ENCODE results near the gene OSMR. TPM values are rescaled to one million over a fixed set of nuclear protein-coding genes. Genes with fewer than 3 reads are reported as not detected.
A peak's percentile ranks its signal among the peaks of the same experiment; 100 is the strongest.

OSMR gene
- total RNA-seq, 6 donors from 2014 or later: 52.9 to 123 (median 72.2) TPM

- peak overlapping the region in 3 of 4 donors; percentile 9 to 75 (median 13) for H3K27ac ChIP-seq
- H3K4me3 ChIP-seq: no peak overlapping the region
- H3K27me3 ChIP-seq: no peaks in the 10 kb centered on the region
- TF ChIP-seq EP300 (IDR thresholded peaks at IDR 0.05) (no peak), CTCF (IDR thresholded peaks at IDR 0.05) (no peak), POLR2A (IDR thresholded peaks at IDR 0.05) (no peak), POLR2AphosphoS5 (IDR thresholded peaks at IDR 0.05) (peak in 1 of 2 donors; percentile 11)
- no peaks in the 10 kb centered on the region for H3K36me3 ChIP-seq
- 51 to 70% methylated on average over 3 of the region's 3 CpGs for WGBS, 2 donors
- no peaks in the 10 kb centered on the region for H3K9me3 ChIP-seq
- peak; percentile 19 to 23 for ATAC-seq (ENCODE audit: low FRiP score in 2 of 2)
- DNase-seq: no peak
- H3K4me1 ChIP-seq: peaks cover 0 to 18% (median 16%) of the 10 kb centered on the region in 4 donors
Measured at GRCh38 chr5:38800515-38800914, 45.3 kb upstream of the OSMR start.

DNA sequence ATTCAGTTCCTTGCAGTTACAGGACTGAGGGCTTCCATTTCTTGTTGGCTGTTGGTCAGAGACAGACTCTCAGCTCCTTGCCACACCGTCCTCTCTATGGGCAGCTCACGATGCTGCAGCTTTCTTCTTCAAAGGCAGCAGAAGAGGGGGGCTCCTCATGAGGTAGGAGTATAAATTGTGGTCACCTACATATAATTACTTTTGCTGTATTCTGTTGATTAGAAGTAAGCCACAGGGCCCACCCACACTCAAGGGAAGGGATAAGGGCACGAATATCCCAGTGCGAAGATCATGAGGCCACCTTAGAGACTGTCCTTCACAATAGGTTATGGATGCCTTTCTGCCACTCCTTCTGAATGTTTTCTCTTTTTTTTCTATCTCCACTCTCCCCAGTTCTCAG is 43.7 kb upstream of the OSMR start:
- Histone ChIP-seq H3K36me3 (no peaks in the 10 kb centered on the region), H3K27me3 (no peaks in the 10 kb centered on the region), H3K4me1 (peaks cover 2 to 10% (median 8%) of the 10 kb centered on the region in 4 donors), H3K27ac (no peak overlapping the region), H3K9me3 (no peaks in the 10 kb centered on the region), H3K4me3 (no peak overlapping the region)
- no peak for ATAC-seq (ENCODE audit: low FRiP score in 2 of 2)
- TF ChIP-seq CTCF (IDR thresholded peaks at IDR 0.05): no peak
- TF ChIP-seq POLR2AphosphoS5 (IDR thresholded peaks at IDR 0.05): no peak
- TF ChIP-seq EP300 (IDR thresholded peaks at IDR 0.05): no peak
- TF ChIP-seq POLR2A (IDR thresholded peaks at IDR 0.05): no peak
- 91% methylated on average over 4 of the region's 4 CpGs for WGBS, 2 donors
- no peak for DNase-seq

GRCh38 chr5:38803246-38803645 is 42.6 kb upstream of the OSMR start:
- ATAC-seq (ENCODE audit: low FRiP score in 2 of 2): no peak
- 69 to 79% methylated on average over 6 of the region's 6 CpGs for WGBS, 2 donors
- H3K27ac ChIP-seq: no peak overlapping the region
- peaks cover 0 to 18% (median 14%) of the 10 kb centered on the region in 4 donors for H3K4me1 ChIP-seq
- no peak for DNase-seq
- no peak overlapping the region for H3K4me3 ChIP-seq
- TF ChIP-seq POLR2A (IDR thresholded peaks at IDR 0.05) (no peak), EP300 (IDR thresholded peaks at IDR 0.05) (no peak), POLR2AphosphoS5 (IDR thresholded peaks at IDR 0.05) (no peak), CTCF (IDR thresholded peaks at IDR 0.05) (no peak)
- H3K36me3 ChIP-seq: no peaks in the 10 kb centered on the region
- no peaks in the 10 kb centered on the region for H3K27me3 ChIP-seq
- no peaks in the 10 kb centered on the region for H3K9me3 ChIP-seq

DNA sequence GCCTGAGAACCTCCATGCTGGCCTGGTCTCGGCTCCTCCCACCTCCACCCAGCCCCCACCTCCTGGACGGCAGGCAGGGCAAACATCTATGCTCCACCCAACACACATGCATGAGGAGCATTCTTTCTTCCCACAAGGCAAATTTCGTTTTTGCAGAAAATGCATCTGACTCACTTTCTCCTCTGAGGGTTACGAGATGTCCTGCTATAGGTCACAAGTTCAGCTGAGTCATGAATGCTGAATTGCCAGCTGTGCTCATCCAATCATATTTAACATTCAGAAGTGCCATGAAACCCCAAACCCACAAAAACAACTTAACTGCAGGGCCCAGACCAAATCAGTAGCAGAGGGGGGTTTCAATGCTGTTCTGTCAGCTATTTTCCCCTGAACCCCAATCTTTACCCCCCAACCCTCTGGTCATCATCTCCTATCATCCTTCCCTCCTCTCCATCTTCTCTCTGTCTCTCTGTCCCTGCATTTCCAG is 39.0 kb upstream of the OSMR start:
- ATAC-seq (ENCODE audit: low FRiP score in 2 of 2): peak in 1 of 2 donors; percentile 60
- 49 to 55% methylated on average over 3 to 4 of the region's 4 CpGs for WGBS, 2 donors
- TF ChIP-seq EP300 (IDR thresholded peaks at IDR 0.05): no peak
- peak in 1 of 2 donors; percentile 64 for TF ChIP-seq POLR2AphosphoS5 (IDR thresholded peaks at IDR 0.05)
- no peaks in the 10 kb centered on the region for H3K9me3 ChIP-seq
- H3K4me3 ChIP-seq: no peak overlapping the region
- DNase-seq: no peak
- peaks cover 12 to 36% (median 23%) of the 10 kb centered on the region in 4 donors for H3K4me1 ChIP-seq
- no peaks in the 10 kb centered on the region for H3K27me3 ChIP-seq
- H3K36me3 ChIP-seq: no peaks in the 10 kb centered on the region
- H3K27ac ChIP-seq: peak overlapping the region in 3 of 4 donors; percentile 8 to 46 (median 21)

- Histone ChIP-seq H3K27me3 (no peaks in the 10 kb centered on the region), H3K4me1 (peaks cover 12 to 36% (median 23%) of the 10 kb centered on the region in 4 donors), H3K36me3 (no peaks in the 10 kb centered on the region), H3K27ac (peak overlapping the region in 3 of 4 donors; percentile 8 to 46 (median 21)), H3K4me3 (no peak overlapping the region), H3K9me3 (no peaks in the 10 kb centered on the region)
- no peak for TF ChIP-seq CTCF (IDR thresholded peaks at IDR 0.05)
- TF ChIP-seq POLR2AphosphoS5 (IDR thresholded peaks at IDR 0.05): peak; percentile 39 to 87
- TF ChIP-seq EP300 (IDR thresholded peaks at IDR 0.05): peak in 3 of 4 donors; percentile 30 to 61 (median 51)
- TF ChIP-seq POLR2A (IDR thresholded peaks at IDR 0.05): no peak
- no peak for ATAC-seq (ENCODE audit: low FRiP score in 2 of 2)
- WGBS, 2 donors: 39 to 55% methylated on average over 8 of the region's 8 CpGs
- no peak for DNase-seq
Measured at GRCh38 chr5:38807570-38808483, 38.0 kb upstream of the OSMR start.

All from upper lobe of left lung (tissue), 6 donors.